ENCODE results near the gene RPLP2.

The RPLP2 gene

DNA sequence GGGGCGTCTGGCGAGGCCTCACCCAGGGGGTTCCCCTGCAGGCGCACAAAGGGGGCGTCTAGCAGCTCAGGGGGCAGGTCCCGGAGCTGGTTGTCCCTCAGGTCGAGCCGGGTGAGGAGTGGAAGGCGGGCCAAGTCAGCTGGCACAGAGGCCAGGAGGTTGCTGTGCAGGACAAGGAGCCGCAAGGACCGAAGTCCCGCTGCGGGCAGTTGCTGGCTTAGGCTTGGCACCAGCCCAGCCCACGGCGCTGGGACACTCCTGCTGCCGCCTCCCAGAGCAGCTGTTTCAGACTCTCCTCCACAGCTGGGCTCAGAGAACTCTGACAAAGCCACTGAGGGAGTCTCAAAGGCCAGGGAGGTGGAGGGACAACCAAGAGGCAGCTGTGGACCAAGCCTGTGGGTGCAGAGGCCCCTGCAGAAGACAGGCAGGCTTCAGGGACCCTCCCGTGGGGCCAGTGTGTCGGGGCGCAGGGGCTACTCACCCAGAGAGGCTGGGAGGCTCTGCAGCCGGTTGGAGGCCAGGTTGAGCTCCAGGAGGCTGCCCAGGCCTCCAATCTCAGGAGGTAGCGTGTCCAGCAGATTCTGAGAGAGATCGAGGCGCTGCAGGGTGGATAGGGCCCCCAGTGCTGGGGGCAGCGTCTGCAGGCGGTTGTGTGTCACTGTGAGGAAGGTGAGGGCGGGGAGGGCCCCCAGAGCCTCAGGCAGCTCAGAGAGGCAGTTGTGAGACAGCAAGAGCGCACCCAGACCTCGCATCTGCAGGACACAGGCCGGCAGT is 6.9 kb upstream of the RPLP2 start:
- no peak for DNase-seq (ENCODE audit: low read depth in 1 of 2, low spot score in 1 of 2)

DNA sequence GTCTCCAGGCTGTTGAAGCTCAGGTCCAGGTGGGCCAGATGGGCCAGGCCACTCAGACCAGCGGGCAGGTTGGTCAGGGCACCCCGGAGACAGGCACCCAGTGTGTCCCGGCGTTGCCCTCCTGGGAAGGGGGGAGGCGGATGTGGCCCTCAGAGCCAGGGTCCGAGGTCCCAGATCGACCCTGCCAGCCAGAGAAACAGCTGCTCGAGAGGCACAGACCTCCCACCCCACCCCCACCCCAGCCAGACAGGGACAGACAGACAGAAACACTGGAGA is 6.4 kb upstream of the RPLP2 start:
- DNase-seq (ENCODE audit: low read depth in 1 of 2, low spot score in 1 of 2) = no peak

DNA sequence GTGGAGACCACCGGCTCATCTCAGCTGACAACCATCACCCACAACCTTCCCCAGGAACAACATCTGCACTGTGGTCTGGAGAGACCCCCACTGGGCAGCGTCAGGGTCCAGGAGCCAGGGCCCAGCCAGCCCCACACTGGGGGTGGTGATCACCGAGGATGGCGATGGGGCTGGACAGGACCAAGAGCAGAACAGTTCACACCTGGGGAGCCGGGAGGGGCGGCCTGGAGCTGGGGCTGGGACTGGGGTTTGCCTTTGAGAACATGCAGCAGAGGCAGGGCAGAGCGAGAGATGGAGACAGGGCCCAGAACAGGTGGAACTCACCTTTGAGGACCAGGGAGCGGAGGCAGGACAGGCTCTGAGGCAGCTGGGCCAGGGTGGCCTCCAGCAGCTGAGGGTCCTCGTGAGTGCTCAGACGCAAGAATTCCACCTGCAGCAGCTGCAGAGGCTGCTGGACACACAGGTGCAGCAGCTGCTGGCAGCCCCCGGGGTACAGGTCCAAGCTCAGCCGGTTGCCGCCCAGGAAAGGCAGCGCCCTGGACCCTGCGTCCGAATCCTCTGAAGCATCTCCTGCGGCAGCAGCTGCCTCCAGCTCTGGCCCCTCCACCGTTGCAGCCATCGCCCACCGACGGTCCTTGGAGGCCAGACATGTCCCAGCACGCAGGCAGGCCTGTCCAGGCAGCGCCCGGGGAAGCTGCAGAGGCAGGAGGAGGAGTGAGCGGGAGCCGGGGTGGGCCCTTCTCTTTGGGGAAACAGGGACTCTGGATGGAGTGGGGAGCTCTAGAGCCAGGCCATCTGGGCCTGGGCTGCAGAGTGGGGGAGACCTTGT is 5.8 kb upstream of the RPLP2 start:
- no peak for DNase-seq (ENCODE audit: low read depth in 1 of 2, low spot score in 1 of 2)

DNA sequence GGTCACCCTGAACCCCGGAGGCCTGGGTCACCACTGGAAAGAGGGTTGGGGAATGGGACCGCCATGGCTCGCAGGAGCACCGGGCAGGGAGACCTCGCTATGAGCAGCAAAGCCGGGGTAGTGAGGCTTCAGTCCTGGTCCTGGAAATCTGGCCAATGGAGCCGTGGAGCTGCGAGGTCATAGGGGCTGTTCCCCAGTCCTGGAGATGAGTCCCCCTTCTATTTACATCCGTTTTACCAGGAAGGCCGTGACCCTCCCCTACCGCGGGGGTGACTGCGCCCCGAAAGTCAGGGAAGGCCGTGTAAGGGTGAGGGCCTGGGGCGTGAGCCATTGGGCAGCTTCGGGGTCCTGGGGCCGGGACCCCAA is 5.2 kb upstream of the RPLP2 start:
- no peak for DNase-seq (ENCODE audit: low read depth in 1 of 2, low spot score in 1 of 2)

DNA sequence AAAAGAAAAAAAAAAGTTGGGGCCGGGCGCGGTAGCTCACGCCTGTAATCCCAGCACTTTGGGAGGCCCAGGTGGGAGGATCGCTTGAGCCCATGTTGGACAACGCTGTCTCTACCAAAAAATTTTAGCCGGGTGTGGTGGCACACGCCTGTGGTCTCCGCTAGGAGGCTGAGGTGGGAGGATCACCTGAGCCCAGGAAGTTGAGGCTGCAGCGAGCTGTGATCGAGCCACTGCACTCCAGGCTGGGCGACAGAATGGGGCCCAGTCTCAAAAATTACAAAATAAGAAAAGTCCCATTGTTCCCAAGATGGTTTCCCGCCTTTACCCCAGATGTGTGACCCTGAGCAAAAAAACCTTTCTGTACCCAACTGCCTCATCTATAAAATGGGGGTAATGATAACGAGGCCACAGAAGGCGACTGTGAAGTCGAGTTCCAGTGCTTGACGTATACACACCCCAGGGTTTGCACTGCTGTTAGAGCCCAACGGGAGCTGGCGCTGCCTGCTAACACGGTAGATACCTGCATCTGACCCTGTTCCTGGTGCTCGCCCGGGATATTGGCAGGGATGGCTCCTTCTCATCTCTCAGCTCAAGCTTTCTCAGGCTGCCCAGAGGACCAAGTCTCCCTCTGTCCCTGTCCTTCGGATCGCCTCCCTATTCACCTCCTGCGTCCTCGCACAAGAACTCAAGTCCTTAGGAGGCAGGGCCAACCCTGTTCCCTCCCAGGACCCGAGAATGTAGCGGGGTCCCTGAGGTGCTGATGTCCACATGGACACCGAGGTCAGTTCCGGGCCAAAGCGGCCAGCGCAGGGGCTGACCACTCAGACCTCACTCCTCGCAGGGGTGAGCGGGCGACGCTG is 1.1 kb upstream of the RPLP2 start:
- no peak for DNase-seq (ENCODE audit: low read depth in 1 of 2, low spot score in 1 of 2)

DNA sequence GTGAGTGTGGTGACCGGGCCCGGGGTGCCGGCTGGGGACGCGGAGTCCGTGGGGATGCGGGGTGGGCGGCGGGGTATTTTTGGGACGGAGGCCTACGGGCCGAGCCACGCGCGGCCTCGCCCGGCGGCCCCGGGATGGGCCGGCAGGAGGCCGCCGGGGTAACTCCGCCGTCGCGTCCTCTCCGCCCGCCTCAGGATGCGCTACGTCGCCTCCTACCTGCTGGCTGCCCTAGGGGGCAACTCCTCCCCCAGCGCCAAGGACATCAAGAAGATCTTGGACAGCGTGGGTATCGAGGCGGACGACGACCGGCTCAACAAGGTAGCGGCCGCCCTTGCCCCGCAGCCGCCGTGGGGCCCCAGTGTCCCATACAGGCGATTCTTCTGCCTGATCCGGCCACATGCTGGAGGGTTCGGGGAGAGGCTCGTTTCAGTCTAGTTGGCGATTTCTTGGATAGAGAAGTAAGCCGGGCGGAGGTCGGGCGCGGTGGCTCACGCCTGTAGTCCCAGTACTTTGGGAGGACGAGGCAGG is 337 bp downstream of the RPLP2 start:
- DNase-seq (ENCODE audit: low read depth in 1 of 2, low spot score in 1 of 2) = no peak

DNA sequence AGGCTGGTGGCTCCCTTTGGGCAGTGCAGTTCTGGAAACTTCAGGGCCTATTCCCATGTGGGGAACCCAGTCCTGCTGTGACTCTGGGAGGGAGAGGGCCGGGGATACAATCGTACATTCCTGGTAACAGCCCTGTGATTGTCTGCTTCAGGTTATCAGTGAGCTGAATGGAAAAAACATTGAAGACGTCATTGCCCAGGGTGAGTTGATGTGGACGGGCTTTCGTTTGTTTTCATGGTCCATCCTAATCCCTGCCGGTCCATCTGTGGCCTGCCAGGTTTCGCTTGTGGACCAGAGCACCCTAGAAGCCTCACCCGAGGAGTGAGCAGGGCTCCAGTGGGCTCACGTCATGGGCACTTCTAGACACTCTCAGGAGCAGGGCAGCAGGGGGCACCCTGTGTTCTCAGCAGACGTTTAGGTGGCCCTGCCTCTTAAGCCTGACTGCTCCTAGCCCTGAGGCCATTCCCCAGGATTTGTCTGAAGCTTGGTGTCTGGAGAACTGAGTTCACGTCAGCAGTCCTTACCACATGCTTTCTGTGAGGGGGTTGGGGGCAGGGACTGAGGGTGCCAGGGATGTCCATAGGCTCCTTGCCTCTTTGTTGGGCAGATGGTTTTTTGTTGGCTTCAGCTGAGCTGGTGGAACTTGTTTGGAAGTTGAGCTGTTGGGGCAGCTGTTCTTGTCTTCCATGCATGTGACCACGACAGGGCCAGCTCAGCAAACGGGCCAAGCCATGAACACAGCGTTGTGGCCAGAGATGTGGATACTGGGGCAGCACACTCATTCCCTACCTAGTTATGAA is 1.9 kb downstream of the RPLP2 start:
- no peak for DNase-seq (ENCODE audit: low read depth in 1 of 2, low spot score in 1 of 2)

DNA sequence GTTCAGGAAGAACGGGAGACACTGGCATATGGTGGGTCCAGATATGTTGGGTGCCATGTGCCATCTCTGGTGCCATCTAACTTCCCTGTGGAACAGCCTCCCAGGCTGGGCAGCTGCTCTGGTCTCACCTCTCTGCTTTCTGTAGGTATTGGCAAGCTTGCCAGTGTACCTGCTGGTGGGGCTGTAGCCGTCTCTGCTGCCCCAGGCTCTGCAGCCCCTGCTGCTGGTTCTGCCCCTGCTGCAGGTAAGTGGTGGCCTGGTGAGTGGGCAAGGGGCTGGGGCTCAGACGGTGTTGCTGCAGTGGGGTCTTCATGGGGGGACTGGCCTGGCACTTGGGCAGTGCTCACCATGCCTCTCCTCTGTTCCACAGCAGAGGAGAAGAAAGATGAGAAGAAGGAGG is 2.6 kb downstream of the RPLP2 start:
- no peak for DNase-seq (ENCODE audit: low read depth in 1 of 2, low spot score in 1 of 2)

DNA sequence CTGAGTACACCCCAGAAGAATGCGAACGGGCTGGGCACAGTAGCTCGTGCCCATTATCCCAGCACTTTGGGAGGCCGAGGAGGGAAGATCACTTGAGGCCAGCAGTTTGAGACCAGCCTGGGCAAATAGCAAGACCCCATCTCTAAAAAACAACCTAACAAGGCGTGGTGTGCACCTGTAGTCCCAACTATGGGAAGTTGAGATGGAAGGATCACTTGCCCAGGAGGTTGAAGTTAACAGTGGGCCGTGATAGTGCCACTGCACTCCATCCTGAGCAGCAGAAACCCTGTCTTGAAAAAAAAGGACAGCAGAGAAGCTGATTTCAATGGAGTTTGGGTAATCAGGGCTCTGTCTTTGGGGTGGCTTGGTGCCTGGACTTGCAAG is 3.3 kb downstream of the RPLP2 start:
- DNase-seq (ENCODE audit: low read depth in 1 of 2, low spot score in 1 of 2) = no peak

DNA sequence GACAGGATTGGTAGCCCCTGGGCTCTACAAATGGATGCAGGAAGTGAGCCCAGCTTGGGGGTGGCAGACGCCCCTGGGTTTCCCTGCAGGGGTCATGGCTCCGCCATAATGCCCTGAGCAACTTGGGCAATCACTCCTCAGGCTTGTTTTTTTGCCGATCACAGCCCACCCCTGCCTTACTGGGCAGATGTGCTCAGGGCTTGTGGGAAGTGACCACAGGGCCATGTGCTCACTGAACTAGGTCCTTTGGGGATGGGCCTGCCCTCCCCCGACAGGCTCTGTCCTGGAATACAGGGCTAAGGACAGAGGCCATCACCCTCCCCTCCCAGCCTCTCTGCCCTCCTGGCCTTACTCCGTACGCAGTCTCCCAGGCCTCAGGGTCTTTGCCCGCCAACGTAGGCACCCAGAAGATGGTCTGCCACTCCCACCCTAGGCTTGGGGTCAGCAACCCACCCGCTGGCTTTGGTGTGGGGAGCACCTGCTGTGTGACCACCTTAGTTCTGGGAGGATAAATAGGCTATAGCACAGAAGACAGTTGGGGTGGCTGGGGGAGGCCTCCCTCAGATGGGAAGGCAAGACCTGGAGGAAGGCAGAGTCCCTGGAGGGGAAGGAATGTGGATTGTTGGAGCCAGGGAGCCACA is 3.8 kb downstream of the RPLP2 start:
- no peak for DNase-seq (ENCODE audit: low read depth in 1 of 2, low spot score in 1 of 2)

DNA sequence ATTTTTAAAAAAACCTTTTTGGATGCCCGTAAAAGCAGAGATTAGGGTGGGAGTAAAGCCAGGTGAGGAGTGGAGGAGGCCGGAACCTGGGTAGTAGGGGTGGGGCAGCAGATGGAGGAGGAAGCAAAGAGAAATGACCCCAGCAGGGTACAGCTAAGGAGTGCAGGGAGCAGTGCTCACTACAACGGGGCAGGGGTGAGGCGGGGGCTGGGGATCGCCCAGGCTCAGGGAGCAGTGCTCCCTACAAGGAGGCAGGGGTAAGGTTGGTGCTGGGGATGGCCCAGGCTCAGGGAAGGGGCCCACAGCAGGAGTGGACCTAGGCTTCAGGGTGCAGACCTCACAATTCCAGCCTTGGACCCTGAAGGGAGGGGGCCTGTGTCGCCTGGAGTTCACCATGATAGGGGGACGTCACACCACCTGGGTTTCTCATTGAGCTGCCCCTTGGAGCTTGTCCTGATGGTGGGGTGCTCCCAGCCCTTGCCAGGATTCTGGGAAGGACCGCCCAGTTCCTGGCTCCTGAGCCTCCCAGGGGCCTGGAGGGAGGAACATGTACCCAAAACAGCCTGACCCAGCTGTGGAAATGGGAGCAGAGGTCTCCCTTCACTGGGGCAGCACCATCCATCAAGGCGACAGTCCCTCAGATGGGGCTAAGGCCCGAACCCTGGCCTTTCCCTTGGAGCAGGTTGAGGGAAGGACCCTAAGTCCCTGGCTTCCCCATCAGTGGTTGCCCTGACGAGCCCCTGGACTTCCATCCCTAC is 6.1 kb downstream of the RPLP2 start:
- no peak for DNase-seq (ENCODE audit: low read depth in 1 of 2, low spot score in 1 of 2)

DNA sequence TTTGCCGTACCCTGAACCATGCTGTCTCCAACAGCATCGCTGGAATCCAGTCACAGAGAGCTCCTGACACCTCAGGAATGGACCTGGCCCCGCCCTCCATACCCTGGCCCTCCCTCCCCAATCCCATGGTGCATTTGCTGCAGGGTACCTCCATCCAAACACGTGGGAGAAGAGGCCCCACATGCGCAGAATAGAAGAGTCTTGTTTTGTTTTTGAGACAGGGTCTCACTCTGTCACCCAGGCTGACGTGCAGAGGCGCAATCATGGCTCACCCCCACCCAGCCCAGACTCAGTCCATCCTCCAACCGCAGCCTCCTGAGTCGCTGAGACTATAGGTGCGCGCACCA is 6.6 kb downstream of the RPLP2 start:
- no peak for DNase-seq (ENCODE audit: low read depth in 1 of 2, low spot score in 1 of 2)

DNA sequence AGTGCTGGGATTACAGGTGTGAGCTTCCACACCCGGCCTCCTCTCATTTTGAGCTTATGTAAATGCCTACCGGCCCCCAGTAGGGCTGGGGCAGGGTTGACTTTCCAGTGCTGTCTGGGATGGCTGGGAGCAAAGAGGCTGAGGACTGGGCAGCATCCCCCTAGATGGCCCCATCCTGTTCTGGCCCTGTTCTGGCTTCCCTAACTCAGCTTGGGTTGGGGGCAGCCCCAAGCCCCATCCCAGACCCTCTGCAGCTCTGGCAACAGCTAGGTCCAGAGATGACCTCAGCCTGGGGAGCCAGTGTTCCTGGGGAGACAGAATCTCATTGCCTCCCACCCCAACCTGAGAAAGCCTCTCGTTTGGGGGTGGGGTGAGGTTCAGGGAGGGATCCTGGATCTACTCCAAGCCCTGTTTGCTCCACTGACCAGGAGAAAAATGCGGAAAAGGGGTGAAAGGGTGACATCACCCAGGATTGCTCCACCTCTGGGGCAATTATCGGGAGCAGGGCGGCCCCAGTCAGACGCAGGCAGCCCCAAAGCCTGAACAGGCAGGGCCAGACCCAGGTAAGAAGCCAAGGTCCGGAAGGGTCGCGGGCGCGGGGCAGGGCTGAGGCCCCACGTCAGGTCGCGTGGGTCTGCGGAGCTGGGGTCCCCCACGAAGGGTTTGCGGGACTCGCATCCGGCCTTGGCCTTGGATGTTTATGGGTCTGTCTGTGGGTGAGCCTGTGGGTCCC is 8.8 kb downstream of the RPLP2 start, which contains the start of gene PNPLA2:
PNPLA2 (plus strand) TSS at position 519 of the 733 bp plus-strand sequence. CDS start 805 bp downstream, outside the sequence.
- no peak for DNase-seq (ENCODE audit: low read depth in 1 of 2, low spot score in 1 of 2)

DNA sequence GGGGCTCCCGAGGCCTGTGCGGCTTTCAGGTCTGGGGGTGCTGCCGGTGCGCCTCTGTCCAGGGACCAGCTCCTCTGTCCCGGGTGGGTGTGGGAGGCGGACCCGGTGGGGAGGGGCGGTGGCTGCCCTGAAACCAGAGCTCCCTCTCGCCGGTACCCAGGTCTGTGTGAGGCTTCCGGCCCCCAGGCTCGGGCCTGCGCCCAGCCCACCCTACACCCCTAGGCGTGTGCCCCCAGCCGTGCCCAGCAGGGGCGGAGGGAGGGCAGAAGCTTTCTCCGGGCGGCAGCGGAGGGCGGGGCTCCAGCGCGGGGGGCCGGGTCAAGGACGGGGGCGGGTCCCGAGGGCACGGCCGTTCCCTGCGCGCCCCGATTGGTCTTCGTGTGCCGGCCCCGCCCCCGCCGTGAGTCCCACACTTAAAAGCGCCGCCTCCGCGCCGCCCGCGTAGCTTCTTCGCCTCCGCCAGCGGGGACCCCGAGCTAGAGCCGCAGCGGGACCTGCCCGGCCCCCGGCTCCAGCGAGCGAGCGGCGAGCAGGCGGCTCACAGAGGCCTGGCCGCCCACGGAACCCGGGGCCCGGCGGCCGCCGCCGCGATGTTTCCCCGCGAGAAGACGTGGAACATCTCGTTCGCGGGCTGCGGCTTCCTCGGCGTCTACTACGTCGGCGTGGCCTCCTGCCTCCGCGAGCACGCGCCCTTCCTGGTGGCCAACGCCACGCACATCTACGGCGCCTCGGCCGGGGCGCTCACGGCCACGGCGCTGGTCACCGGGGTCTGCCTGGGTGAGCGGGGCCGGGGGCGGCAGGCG is 9.6 kb downstream of the RPLP2 start:
- DNase-seq (ENCODE audit: low read depth in 1 of 2, low spot score in 1 of 2) = peak; percentile 82 to 87

DNA sequence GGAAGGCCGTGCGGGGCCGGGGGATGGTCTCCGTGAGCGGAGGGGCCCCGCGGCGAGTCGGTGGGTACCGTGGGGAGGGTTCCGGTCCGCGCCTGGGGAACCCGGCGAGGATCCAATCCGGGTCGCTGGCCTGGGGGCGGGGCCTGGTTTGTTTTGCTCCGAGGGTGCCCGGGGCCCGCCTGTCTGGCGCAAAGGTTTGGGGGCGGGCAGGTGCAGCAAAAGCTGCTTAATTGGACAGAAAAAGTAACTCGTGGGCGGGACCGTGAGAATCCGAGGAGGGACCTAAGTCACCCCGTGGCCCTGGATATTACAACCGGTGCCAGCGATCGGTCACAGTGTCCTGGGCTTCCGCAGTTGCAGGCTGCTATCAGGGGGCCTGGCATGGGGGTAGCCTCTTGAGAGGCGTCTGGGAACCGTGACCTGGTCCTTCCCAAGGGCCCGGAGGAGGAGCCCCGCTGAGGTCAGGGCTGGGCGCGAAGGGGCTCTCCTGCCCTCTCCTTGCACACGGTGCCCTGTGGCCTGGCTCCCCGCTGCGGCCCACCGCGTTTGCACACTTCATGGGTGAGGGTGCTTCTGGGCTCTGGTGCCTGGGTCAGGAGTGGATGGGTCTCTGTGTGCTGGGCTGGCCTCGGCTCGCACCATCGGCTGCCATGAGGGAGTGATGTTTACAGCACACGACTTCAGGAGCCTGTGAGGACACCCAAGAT is 10.3 kb downstream of the RPLP2 start:
- DNase-seq (ENCODE audit: low read depth in 1 of 2, low spot score in 1 of 2) = peak; percentile 87 to 93

DNA sequence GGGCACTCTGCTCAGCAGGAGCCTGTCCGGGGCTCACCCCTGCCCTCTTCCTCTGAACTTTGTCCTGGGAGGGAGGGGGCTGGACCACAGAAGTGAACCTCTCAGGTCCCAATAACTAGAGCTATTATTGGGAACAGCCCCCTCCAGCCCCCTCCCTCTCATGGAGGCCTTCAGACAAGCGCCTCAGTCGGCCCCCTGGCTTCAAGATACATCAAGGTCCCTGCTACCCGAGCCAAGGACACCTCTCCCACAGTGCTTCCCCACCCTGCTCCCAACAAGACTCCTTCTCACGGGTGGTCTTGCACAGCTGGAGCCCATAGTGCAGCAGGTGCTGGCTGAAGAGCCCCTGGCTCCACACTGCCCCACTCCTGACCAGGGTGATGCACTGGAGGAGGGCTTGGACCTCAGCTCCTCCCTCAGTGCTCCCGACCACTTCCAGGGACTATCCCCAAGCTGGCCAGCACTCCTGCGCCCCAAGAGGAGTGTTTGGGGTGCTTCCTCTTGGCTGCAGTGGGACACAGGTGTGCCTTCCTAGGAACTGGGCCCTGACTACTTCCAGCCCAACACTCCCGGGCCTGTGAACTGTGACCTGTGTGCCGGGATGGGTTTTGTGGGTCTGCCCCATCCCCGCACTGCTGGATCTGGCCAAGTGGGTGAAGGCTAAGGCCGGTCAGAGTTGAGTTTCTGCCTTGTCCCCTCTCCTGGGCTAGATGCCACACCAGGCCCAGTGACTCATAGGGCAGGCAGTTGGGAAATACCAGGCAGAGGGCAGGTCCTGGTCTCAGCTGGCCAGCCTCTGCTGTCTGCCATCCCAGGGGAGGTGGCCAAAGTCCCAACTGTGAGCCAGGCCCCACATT is 11.1 kb downstream of the RPLP2 start:
- DNase-seq (ENCODE audit: low read depth in 1 of 2, low spot score in 1 of 2) = no peak
